Right cardiac atrium (tissue), 5 donors: ENCODE data around the gene SPPL2A. TPM values are rescaled to one million over a fixed set of nuclear protein-coding genes. Genes with fewer than 3 reads are reported as not detected.

Source experiments
- ATAC-seq, 2 donors: fragments of 200-7000 bp; cut with Tn5 transposase; one replicate each; pipeline versions ENCODE4 v1.8.0 to v1.9.1; 2020; ENCODE audit warnings: moderate library complexity in 2 of 2, mild to moderate bottlenecking in 1 of 2
- DNase-seq, 3 donors: peaks; one replicate each; pipeline ENCODE4 v3.0.0-alpha.2; 2020
- H3K27ac ChIP-seq: one replicate; pipeline ENCODE4 v1.5.1; 2013; ENCODE audit warnings: mild to moderate bottlenecking, low read length, control low read depth, moderate library complexity
- H3K27me3 ChIP-seq: one replicate; pipeline ENCODE4 v1.6.1; 2013; ENCODE audit not compliant: control insufficient read depth, insufficient read depth
- H3K4me1 ChIP-seq: one replicate; pipeline ENCODE4 v1.6.1; 2013; ENCODE audit warnings: low read length; ENCODE audit not compliant: control insufficient read depth, insufficient read depth
- H3K4me3 ChIP-seq: one replicate; pipeline ENCODE4 v1.5.1; 2013; ENCODE audit warnings: low read length, control low read depth
- H3K9me3 ChIP-seq: one replicate; pipeline ENCODE4 v1.6.1; 2013; ENCODE audit warnings: low read length; ENCODE audit not compliant: control insufficient read depth
- WGBS: extraction: QIAGEN DNeasy Blood & Tissue Kit; methylation state at CpG from one replicate; pipeline ENCODE4 v1.1.7; 2013; 5-methylcytosine and 5-hydroxymethylcytosine counted together
- intact Hi-C, 4 donors: fragments of 100-400 bp; cut with DNase I; formaldehyde crosslinking; loops; one replicate each; pipeline versions ENCODE4 v1.11.0 to v1.14.0; 2022 to 2023
- polyA plus RNA-seq: library from polyadenylated mRNA; stranded (reverse); fragments of 200-250 nt; gene quantifications from one replicate; pipeline ENCODE4 v1.2.3, GENCODE V29; 2013
- total RNA-seq, 4 donors: library from RNA; stranded (reverse); fragmentation: NEBNext Ultra II Directional; extraction: Animal tissue kit (Norgen Biotek cat#: 25700); gene quantifications; one replicate each; pipeline ENCODE4 v1.2.1, GENCODE V29; 2021
- donor health status: healthy with polysubstance abuse.
- donor health status: DM: no; HTN: yes; CAD: no.
- donor health status: DM: no; HTN: no; CAD: no.
- donor health status: DM: no; HTN: yes; CAD: no; lungs with severe emphysema.
- donor health status: DM: yes; HTN: yes; CAD: no.

The SPPL2A gene
- total and polyA plus RNA-seq, 5 donors, result 33.5 to 120 (median 116) TPM

DNA sequence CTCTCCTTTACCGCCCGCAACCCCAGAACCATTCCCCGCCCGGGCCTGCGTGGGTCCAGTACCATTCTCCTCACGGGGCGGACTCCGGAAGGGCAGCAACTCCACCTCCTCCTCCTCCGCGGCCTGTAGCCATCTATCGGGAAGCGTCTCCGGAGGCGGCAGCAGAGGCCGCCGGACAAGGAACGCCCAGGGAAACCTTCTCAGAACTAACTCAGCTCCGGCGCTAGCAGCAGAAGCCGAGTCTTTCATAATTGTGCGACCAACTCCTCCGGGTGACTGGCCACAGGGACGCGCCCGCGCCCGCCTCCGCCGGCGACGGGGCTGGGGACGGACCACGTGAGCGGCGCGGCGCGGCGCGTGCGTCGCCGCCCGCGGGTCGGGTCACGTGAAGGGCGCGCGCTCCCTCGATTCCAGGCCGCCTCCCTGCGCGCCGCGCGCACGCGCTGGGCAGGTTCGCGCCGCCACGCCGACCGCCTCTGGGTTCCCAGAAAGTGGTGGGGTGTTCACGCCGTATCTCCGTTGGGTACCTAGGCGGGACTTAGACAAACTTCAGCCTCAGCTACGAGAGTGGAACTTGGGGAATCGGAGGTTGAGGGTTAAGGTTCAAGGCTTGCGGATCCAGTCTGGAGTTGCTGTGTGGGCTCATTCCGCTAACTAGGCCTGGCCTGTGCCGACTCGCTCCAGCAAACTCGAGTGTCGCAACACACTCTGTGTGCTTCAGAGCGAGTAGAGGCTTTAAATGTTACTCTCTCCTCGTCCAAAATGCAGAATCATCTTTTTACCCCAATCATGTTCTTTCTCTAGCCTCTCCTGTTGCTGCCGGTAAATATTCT lies 78.8 kb downstream of the SPPL2A start, which contains the start of gene TRPM7:
TSS of gene TRPM7 (minus strand) at position 329 of the 833 bp plus-strand sequence. CDS start at position 65, 264 bp downstream.
- H3K27ac ChIP-seq, result peak within 1 kb of the TSS; percentile 98
- intact Hi-C loops, result loop anchor here in 2 of 4 donors (10.0 kb wide), 1 partner anchor 78 kb away; the partner anchor contains the start of gene SPPL2A (in 2 of the 2)
- DNase-seq, result peak; percentile 90 to 97 (median 96)
- H3K27me3 ChIP-seq, result no peaks in the 10 kb centered on the region
- ATAC-seq, result peak; percentile 97 to 98
- H3K4me3 ChIP-seq, result peak within 1 kb of the TSS; percentile 72
- WGBS, result under 1% methylated on average over 80 of the region's 80 CpGs
- H3K9me3 ChIP-seq, result no peaks in the 10 kb centered on the region
- H3K4me1 ChIP-seq, result peaks cover 6% of the 10 kb centered on the region

DNA sequence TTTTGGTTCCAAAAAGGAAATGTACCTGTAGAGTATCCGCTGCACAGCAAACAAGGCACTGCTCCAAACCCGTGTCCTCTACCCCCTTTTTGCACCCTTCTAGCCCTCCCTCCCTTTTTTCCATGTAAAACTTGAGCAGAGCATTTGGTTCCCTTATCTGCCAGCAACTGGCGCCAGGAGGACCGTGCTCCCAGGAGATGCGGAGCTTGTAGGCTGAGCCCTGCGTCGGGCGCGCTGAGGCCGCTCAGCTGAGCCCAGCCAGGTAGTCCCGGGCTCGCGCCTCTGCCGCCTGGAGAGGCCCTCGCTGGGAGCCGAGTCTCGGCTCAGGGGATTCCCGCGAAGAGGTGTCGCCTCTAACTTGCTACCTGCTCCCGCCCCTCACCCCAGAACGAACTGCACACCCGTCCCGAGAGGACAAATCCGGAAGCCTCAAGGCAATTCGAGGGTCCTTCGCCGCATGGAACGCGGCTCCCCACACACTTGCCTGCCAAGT lies 79.5 kb downstream of the SPPL2A start:
- Histone ChIP-seq H3K4me1 (peaks cover 6% of the 10 kb centered on the region), H3K9me3 (no peaks in the 10 kb centered on the region), H3K27me3 (no peaks in the 10 kb centered on the region), H3K4me3 (peak overlapping the region; percentile 72), H3K27ac (peak overlapping the region; percentile 92)
- peak; percentile 71 to 90 (median 88) for DNase-seq
- WGBS, result under 1% methylated on average over 30 of the region's 30 CpGs
- intact Hi-C loops, result loop anchor here in 2 of 4 donors (10.0 kb wide), 1 partner anchor 79 kb away; the partner anchor contains the start of gene SPPL2A (in 2 of the 2)
- ATAC-seq, result peak; percentile 79 to 85

DNA sequence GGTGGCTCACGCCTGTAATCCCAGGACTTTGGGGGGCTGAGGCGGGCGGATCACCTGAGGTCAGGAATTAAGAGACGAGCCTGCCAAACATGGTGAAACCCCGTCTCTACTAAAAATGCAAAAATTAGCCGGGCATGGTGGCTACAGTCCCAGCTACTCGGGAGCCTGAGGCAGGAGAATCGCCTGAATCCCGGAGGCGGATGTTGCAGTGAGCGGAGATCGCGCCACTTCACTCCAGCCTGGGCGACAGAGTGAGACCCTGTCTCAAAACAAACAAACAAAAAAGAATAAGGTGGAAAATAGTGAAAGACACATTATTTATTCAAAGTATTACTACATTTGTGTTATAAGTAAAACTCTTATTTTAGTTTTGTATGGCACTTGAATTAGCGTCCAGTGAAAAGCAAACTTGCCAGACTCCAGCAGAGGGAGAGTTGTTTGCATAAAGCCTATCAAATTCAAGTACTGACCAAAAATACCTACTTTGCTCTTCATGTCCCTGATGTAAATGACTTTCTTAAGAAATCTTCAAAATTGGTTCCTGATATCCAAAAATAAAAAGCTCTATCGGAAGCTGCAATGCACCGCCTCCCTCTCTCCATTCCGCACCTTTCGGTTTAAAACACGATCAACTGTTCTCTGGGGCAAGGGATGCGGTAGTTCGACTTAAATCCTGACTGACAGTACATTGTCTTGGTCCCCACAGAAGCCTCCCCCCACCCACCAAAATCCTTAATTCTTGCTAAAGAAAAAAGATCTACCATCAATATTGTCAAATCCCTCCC lies 80.1 kb downstream of the SPPL2A start:
- DNase-seq (no peak), ATAC-seq (no peak)
- H3K27me3 ChIP-seq, result no peaks in the 10 kb centered on the region
- no peaks in the 10 kb centered on the region for H3K9me3 ChIP-seq
- peaks cover 6% of the 10 kb centered on the region for H3K4me1 ChIP-seq
- peak overlapping the region; percentile 92 for H3K27ac ChIP-seq
- 42% methylated on average over 22 of the region's 22 CpGs for WGBS
- H3K4me3 ChIP-seq, result peak overlapping the region; percentile 72
- intact Hi-C loops, result loop anchor here in 2 of 4 donors (10.0 kb wide), 1 partner anchor 79 kb away; the partner anchor contains the start of gene SPPL2A (in 2 of the 2)

DNA sequence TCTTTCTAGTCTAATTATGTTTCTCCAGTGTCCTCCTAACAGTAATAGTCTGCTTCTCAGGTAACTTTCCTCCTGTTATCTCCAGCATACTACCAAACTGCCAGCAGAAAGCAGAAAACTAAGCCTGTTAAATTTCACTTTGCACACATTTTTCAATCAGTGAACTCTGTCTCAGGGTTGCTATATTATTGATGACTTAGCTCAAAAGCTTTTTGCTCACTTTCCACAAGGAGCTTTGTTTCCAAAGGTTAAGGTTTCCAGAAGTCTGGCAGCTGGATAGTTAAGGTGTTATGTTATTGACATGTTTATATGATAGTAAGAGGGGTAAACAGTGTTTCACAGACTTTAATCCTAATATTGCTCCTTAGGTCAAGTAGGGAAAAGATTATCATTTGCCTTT lies 84.0 kb downstream of the SPPL2A start:
- H3K4me1 ChIP-seq, result peaks cover 9% of the 10 kb centered on the region
- H3K27me3 ChIP-seq, result no peaks in the 10 kb centered on the region
- H3K27ac ChIP-seq, result no peak overlapping the region
- ATAC-seq (no peak), DNase-seq (no peak)
- H3K9me3 ChIP-seq, result no peaks in the 10 kb centered on the region
- intact Hi-C loops, result loop anchor here in 3 of 4 donors (5.0 to 10.0 kb wide), 2 partner anchors 83 to 196 kb away; partner anchors contain the start of gene SPPL2A (in 2 of the 3)
- H3K4me3 ChIP-seq, result no peak overlapping the region

DNA sequence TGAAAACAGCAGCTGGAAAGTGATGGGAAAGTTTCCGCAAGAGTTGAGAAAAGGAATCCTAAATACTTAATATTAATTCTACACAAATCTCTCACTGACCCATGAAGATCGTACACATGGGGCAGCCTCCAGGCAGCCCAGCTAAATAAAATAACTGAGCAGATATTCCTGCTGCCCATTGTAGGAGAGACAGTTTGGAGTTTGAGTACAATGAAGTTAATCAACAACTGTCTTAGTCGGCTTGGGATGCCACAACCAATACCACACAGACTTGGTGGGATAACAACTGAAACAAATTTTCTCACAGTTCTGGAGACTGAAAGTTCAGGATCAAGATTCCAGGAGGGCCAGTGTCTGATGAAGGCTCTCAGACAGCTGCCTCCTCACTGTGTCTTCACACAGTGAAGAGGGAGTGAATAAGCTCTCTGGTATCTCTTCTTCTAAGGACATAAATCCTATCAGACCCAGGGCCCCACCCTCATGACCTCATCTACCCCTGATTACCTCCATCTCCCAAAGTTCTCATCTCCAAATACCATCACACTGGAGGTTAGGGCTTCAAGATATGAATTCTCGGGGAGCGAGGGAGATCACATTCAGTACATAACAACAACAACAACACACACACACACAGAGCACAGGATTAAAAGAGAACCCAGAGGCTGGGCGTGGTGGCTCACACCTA lies 88.6 kb downstream of the SPPL2A start:
- H3K4me3 ChIP-seq, result no peak overlapping the region
- no peaks in the 10 kb centered on the region for H3K27me3 ChIP-seq
- ATAC-seq (peak; percentile 52 to 64), DNase-seq (no peak)
- H3K9me3 ChIP-seq, result no peaks in the 10 kb centered on the region
- intact Hi-C loops, result loop anchor here in 1 of 4 donors (10.0 kb wide), 1 partner anchor 208 kb away; no protein-coding TSS in a partner anchor
- peaks cover 3% of the 10 kb centered on the region for H3K4me1 ChIP-seq
- 72% methylated on average over 6 of the region's 6 CpGs for WGBS
- peak overlapping the region; percentile 2 for H3K27ac ChIP-seq

DNA sequence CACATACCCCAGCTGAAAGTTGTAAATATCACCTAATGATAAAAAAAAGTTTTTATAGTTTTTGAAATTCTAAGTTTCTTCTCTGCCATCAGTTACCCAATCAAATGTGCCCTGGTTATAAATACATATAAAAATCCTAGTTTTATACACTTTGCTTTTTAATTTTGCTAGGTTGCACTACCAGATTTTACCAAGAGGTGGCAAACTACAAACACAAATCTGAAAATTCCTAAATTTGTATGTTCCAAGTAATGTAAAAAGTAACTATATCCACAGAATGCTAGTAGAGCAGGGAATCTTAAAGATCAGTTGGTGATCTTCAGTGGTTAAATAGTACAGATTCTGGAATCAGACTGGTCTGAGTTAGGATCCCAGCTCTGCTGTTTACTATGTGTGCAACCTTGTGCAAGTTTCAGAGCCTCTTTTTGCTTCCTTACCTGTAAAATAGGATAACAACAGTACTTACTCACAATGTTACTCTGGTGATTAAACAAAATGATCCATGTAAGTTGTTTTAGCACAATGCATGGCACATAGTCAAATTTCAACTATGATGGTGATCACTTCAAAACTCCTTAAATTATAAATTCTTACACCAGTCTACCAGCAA lies 89.9 kb downstream of the SPPL2A start:
- ATAC-seq (no peak), DNase-seq (no peak)
- peaks cover 3% of the 10 kb centered on the region for H3K4me1 ChIP-seq
- H3K27me3 ChIP-seq, result no peaks in the 10 kb centered on the region
- intact Hi-C loops, result loop anchor here in 2 of 4 donors (2.0 to 10.0 kb wide), 2 partner anchors 201 to 209 kb away; no protein-coding TSS in a partner anchor
- no peaks in the 10 kb centered on the region for H3K9me3 ChIP-seq
- no peak overlapping the region for H3K4me3 ChIP-seq
- no peak overlapping the region for H3K27ac ChIP-seq

DNA sequence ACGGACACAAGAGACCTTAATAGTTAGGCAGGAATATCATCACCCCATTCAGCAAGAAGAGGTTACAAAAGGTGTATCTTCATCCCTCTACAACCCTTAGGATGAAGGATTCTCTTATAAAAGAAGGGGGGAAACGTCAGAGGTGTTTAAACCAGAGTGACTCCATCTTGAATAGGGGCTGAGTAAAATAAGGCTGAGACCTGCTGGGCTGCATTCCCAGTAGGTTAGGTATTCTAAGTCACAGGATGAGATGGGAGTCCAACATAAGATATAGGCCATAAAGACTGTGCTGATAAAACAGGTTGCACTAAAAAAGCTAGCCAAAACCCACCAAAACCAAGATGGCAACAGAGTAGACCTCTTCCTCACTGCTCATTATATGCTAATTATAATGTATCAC lies 95.4 kb downstream of the SPPL2A start:
- 66% methylated on average over 2 of the region's 2 CpGs for WGBS
- DNase-seq (no peak), ATAC-seq (no peak)
- Histone ChIP-seq H3K27me3 (no peaks in the 10 kb centered on the region), H3K4me3 (no peak overlapping the region), H3K4me1 (peaks cover 1% of the 10 kb centered on the region), H3K27ac (no peak overlapping the region), H3K9me3 (no peaks in the 10 kb centered on the region)
- intact Hi-C loops, result loop anchor here in 1 of 4 donors (10.0 kb wide), 1 partner anchor 215 kb away; no protein-coding TSS in a partner anchor

DNA sequence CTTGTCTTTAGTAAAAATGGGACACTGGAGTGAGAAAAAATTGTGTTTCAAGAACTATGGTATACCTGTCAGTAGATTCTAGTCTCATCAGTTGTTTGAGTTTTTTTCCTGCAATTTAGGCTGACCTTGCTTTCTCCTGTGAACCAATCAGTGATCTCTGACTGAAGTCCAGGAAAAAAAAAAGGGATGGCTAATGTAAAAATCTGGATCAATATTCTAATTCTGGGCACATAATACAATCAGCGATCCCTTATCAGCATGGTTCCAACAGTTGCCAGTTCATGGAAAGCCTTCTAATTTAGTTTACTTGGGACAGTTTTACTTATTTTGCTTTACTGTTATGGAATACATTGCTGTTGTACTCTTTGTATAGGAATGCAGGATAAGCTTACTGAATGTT lies 95.9 kb downstream of the SPPL2A start:
- intact Hi-C loops, result loop anchor here in 2 of 4 donors (10.0 kb wide), 1 partner anchor 215 kb away; no protein-coding TSS in a partner anchor
- Histone ChIP-seq H3K27me3 (no peaks in the 10 kb centered on the region), H3K4me1 (peaks cover 1% of the 10 kb centered on the region), H3K4me3 (no peak overlapping the region), H3K27ac (no peak overlapping the region), H3K9me3 (no peaks in the 10 kb centered on the region)
- 85% methylated on average over 1 of the region's 1 CpG for WGBS
- DNase-seq (no peak), ATAC-seq (no peak)

DNA sequence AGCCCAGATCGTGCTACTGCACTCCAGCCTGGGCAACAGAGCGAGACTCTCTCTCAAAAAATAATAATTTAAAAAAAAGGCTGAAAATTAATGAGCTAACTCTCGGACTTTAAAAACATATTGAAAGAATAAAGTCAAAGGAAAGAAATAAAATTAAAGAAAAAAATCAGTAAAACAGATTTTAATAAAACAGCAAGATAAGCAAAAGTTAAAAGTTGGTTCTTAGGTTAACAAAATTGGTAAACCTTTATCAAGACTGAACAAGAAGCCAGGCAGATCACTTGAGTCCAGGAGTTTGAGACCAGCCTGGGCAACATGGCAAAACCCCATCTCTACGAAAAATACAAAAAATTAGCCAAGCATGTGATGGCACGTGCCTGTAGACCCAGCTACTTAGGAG lies 99.6 kb downstream of the SPPL2A start:
- WGBS, result 88% methylated on average over 5 of the region's 5 CpGs
- DNase-seq (no peak), ATAC-seq (no peak)
- Histone ChIP-seq H3K4me3 (no peak overlapping the region), H3K4me1 (peaks cover 1% of the 10 kb centered on the region), H3K27me3 (no peaks in the 10 kb centered on the region), H3K9me3 (no peaks in the 10 kb centered on the region), H3K27ac (no peak overlapping the region)
- intact Hi-C loops, result loop anchor here in 1 of 4 donors (10.0 kb wide), 1 partner anchor 219 kb away; no protein-coding TSS in a partner anchor

DNA sequence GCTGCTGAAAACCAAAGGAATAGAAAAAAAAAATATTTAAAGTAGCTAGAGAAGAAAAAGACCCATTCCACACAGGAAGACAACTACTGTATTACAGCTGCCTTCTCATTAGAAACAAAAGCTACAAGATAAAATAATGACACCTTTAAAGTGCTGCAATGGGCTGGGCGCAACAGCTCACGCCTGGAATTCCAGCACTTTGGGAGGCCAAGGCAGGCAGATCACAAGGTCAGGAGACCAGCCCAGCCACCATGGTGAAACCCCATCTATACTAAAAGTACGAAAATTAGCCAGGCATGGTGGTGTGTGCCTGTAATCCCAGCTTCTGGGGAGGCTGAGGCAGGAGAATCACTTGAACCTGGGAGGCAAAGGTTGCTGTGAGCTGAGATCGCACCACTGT lies 110.0 kb downstream of the SPPL2A start:
- ATAC-seq, result no peak
- DNase-seq, result no peak
- no peaks in the 10 kb centered on the region for H3K27me3 ChIP-seq
- no peaks in the 10 kb centered on the region for H3K9me3 ChIP-seq
- H3K4me1 ChIP-seq, result no peaks in the 10 kb centered on the region
- no peak overlapping the region for H3K27ac ChIP-seq
- no peak overlapping the region for H3K4me3 ChIP-seq
- intact Hi-C loops, result no loop called here
- WGBS, result 77% methylated on average over 4 of the region's 4 CpGs
